Upper lobe of right lung (tissue), 1 donor: ENCODE results near the gene CGNL1. TPM values are rescaled to one million over a fixed set of nuclear protein-coding genes. Genes with fewer than 3 reads are reported as not detected.
A peak's percentile ranks its signal among the peaks of the same experiment; 100 is the strongest.

ENCODE experiments used
- ATAC-seq: fragments of 200-7000 bp; cut with Tn5 transposase; one replicate; pipeline ENCODE4 v1.9.1; 2020; ENCODE audit warnings: mild to moderate bottlenecking, moderate library complexity
- DNase-seq: peaks from one replicate; pipeline ENCODE4 v3.0.0-alpha.2; 2020
- H3K27ac ChIP-seq: fragments of 200-600 bp; one replicate; pipeline ENCODE4 v1.8.0; 2022
- H3K27me3 ChIP-seq: fragments of 200-600 bp; one replicate; pipeline ENCODE4 v1.8.0; 2022; ENCODE audit warnings: mild to moderate bottlenecking
- H3K36me3 ChIP-seq: fragments of 200-600 bp; one replicate; pipeline ENCODE4 v1.8.0; 2022
- H3K4me1 ChIP-seq: fragments of 200-600 bp; one replicate; pipeline ENCODE4 v1.8.0; 2022
- H3K4me3 ChIP-seq: fragments of 200-600 bp; one replicate; pipeline ENCODE4 v1.8.0; 2022; ENCODE audit warnings: mild to moderate bottlenecking
- H3K9me3 ChIP-seq: fragments of 200-600 bp; one replicate; pipeline ENCODE4 v1.8.0; 2022
- intact Hi-C: fragments of 100-400 bp; cut with DNase I; formaldehyde crosslinking; loops from one replicate; pipeline ENCODE4 v1.11.0; 2022
- total RNA-seq: library from RNA; stranded (reverse); fragmentation: NEBNext Ultra II Directional; extraction: Animal tissue kit (Norgen Biotek cat#: 25700); gene quantifications from one replicate; pipeline ENCODE4 v1.2.1, GENCODE V29; 2021
- TF ChIP-seq, protein P1 (sequence below): fragments of 200-600 bp; IDR thresholded peaks from one replicate; pipeline ENCODE4 v1.8.0; 2022; ENCODE audit warnings: antibody characterized with exemption
- donor health status: DM: no; HTN: yes; CAD: no; lungs with severe emphysema.

The CGNL1 gene
- total RNA-seq, 1 donor from 2014 or later: 54.9 TPM

DNA sequence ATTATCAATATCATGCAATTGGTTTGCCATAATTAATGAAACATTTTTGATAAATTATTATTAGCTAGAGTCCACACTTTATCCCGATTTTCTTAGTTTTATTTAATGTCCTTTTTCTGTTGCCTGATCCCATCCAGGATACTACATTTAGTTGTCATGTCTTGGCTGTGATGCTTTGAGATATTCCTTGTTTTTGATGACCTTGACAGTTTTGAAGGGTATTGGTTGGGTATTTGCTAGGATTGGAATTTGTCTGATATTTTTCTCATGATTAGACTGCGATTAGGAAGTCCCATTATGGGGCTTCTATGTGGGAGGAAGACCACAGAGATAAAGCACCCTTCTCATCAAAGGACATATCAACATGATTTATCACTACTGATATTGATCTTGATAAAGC is 43.0 kb downstream of the CGNL1 start:
- ATAC-seq: no peak
- H3K4me1 ChIP-seq: no peaks in the 10 kb centered on the region
- no peak overlapping the region for H3K4me3 ChIP-seq
- no peaks in the 10 kb centered on the region for H3K27me3 ChIP-seq
- no peaks in the 10 kb centered on the region for H3K36me3 ChIP-seq
- no peak for DNase-seq
- intact Hi-C loops: no loop called here
- H3K9me3 ChIP-seq: no peaks in the 10 kb centered on the region
- TF ChIP-seq, protein P1, sequence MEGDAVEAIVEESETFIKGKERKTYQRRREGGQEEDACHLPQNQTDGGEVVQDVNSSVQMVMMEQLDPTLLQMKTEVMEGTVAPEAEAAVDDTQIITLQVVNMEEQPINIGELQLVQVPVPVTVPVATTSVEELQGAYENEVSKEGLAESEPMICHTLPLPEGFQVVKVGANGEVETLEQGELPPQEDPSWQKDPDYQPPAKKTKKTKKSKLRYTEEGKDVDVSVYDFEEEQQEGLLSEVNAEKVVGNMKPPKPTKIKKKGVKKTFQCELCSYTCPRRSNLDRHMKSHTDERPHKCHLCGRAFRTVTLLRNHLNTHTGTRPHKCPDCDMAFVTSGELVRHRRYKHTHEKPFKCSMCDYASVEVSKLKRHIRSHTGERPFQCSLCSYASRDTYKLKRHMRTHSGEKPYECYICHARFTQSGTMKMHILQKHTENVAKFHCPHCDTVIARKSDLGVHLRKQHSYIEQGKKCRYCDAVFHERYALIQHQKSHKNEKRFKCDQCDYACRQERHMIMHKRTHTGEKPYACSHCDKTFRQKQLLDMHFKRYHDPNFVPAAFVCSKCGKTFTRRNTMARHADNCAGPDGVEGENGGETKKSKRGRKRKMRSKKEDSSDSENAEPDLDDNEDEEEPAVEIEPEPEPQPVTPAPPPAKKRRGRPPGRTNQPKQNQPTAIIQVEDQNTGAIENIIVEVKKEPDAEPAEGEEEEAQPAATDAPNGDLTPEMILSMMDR: no peak
- no peak overlapping the region for H3K27ac ChIP-seq

DNA sequence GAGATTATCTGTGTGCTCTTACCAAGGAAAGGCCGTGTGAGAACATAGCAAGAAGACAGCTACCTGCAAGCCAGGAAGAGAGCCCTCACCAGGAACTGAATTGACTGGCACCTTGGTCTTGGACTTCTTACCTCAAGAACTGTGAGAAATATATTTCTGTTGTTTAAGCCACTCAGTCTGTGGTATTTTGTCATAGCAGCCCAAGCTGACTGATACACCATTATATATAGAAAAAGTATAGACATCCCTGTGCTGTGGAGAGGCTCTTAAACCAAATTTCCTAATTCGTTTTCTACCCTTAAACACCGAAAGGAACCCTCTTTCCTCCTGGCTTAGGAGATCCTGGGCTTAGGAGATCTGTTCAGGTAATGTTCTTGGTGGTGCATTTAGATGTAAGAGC is 44.8 kb downstream of the CGNL1 start:
- Histone ChIP-seq H3K36me3 (no peaks in the 10 kb centered on the region), H3K9me3 (no peaks in the 10 kb centered on the region), H3K27ac (peak overlapping the region; percentile 3), H3K4me3 (no peak overlapping the region), H3K4me1 (no peaks in the 10 kb centered on the region), H3K27me3 (no peaks in the 10 kb centered on the region)
- TF ChIP-seq, protein P1: no peak
- DNase-seq (no peak), ATAC-seq (no peak)
- intact Hi-C loops: no loop called here

DNA sequence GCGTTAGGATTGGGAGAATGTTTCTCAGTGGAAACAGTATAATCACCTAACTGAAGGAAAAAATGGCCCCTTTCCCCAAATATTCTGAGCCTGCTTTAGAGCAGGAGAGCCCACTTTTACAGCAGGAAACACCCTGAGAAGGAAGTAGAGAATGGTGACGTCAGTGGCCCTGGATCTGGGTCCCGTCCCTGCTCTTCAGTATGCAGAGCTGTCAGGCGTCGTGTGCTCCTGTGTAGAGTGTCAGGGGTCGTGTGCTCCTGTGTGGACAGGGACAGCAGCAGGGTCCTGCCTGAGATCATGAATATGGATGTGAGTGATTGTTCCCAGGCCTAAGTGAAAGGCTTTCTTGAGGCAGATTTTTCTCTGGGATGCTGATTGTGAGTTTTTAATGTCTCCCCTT is 45.2 kb downstream of the CGNL1 start:
- H3K4me1 ChIP-seq: no peaks in the 10 kb centered on the region
- H3K4me3 ChIP-seq: no peak overlapping the region
- DNase-seq: no peak
- no peaks in the 10 kb centered on the region for H3K27me3 ChIP-seq
- H3K9me3 ChIP-seq: no peaks in the 10 kb centered on the region
- TF ChIP-seq, protein P1: no peak
- ATAC-seq: peak; percentile 57
- H3K36me3 ChIP-seq: no peaks in the 10 kb centered on the region
- H3K27ac ChIP-seq: peak overlapping the region; percentile 3
- intact Hi-C loops: no loop called here

GRCh38 chr15:57422113-57422754 is 45.9 kb downstream of the CGNL1 start:
- intact Hi-C loops: no loop called here
- peak; percentile 48 for ATAC-seq

DNA sequence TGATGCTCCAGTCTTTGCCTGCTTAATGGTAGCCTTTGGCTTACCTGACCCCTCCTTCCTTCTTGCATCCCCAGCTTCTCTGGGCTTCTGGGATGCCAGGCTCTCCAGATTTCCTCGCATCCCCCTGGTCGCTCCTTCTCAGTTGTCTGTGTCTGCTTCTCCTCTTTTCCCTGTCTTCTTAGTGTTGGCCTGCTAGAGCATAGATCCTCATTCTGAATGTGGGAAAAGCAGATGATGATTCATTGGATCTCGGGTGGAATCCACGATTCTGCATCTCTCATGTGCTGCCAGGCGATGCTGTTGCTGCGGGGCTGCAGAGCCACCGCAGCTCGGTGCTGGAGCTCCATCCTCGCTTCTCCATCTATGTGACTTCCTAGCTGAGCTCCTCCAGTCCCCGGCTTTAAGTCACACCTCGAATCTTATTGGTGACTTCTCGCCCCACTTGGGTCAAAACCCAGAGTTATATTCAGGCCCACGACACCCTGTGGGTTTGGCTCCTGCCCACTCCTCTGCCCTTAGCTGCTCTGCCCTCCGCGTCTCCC is 47.4 kb downstream of the CGNL1 start:
- no peaks in the 10 kb centered on the region for H3K27me3 ChIP-seq
- no peaks in the 10 kb centered on the region for H3K9me3 ChIP-seq
- peaks cover 5% of the 10 kb centered on the region for H3K4me1 ChIP-seq
- no peaks in the 10 kb centered on the region for H3K36me3 ChIP-seq
- H3K4me3 ChIP-seq: no peak overlapping the region
- TF ChIP-seq, protein P1: no peak
- intact Hi-C loops: no loop called here
- H3K27ac ChIP-seq: no peak overlapping the region
- no peak for DNase-seq
- ATAC-seq: no peak

More at GRCh38 chr15:57422113-57422754, 45.9 kb downstream of the CGNL1 start:
- Histone ChIP-seq H3K4me1 (no peaks in the 10 kb centered on the region), H3K4me3 (no peak overlapping the region), H3K9me3 (no peaks in the 10 kb centered on the region), H3K36me3 (no peaks in the 10 kb centered on the region), H3K27ac (no peak overlapping the region), H3K27me3 (no peaks in the 10 kb centered on the region)
- DNase-seq: no peak
- TF ChIP-seq, protein P1: no peak
